GM15510 (cell line): Measurements from ENCODE around the gene RNF7.

ENCODE experiments used
- POLR2A ChIP-seq: IDR thresholded peaks from 3 replicates; pipeline ENCODE4 v1.6.1; 2011; ENCODE audit warnings: borderline replicate concordance; ENCODE audit not compliant: insufficient read length; ENCODE audit errors: extremely low read depth

The RNF7 gene

DNA sequence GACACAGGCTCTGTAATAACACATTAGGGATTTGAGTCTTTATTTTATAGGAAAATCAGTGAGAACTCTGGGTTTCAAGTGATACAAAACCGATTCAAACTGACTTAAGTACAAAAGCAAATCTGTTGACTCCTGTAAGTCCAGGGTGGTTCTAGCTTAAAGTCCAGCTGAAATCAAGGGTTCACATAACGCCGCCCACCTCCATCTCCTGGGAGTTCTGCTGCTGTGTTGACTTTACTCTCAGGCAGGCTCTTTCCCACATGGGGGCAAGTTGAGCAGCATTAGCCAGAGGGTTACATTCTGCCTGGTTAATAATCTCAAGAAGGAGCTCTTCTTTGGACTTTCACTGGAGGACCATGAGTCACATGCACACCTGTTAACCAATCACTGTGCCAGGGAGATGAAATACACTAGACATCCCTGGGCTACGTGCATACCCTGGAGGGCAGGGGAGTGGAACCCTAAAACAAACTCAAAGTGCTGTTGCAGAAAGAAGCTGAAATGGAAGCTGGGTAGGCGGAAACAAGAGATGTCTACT is 9.7 kb upstream of the RNF7 start:
- no peak for TF ChIP-seq POLR2A

DNA sequence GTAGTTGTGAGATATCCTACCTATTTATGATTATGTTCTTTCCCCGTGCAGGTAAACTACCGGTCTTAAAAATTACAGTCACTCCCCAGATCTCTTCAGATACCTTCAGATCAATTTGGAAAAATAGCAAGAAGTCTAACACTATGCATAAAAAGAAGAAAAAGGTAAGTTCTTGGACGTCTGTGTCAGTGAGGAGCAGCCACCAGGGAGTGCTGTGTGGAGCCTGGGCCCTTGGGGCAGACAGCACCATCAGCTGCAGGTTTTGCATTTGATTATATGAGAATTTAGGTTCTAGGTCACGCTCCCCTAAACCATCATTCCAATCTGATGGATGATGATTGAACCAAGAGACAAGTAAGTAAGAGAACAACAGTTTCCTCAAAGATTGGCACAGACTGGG is 8.9 kb upstream of the RNF7 start:
- TF ChIP-seq POLR2A, result no peak

DNA sequence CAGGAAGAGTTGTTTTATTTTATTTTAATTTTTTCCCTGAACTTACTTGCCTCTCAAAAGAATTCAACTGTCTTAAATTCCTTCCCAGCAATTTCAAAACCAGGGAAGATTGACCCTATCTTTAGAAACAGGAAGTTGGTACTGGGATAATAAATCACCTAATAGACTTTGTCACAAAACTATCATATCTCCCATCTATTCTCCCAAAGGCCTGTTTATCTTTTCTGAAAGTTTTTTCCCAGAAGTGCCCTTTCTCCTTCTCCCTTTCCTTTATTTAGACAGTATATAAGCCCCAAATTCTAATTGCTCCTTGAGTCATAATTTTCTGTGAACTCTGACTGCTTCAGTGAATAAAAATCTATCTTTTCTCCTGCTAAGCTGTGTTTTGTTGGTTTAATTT is 2.9 kb upstream of the RNF7 start:
- TF ChIP-seq POLR2A, result no peak

DNA sequence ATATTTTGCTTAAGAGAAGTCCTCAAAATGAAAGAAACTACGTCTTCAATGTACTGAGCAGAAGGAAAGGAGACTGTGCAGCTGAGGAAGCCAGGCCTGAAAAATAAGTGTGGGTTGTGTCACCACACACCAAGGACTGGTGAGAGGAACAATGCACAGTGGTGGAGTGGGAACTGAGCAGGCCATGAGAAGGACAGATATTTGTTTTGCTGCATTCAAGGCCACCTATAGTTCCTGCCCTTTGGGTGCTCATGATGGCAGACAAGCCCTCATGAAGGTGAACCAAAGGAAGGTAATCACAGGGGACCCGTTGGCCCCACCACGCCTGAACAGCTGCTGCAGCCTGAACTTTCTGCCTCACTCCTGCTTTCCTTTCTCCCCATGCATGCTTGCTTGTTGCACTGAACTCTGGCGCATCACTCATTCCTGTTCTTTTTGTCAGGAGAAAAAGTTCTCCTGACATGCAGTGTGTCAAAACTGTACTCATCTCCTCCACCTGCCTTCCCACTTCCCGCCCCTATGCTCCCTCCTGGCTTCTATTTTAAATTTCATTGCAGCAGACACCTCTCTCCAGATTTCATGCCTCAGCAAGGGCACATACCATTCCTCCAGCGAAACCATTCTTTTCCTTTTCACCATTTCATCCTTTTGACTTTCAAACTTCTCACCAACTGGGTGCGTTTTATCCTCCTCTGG is 2.2 kb upstream of the RNF7 start:
- TF ChIP-seq POLR2A, result no peak

DNA sequence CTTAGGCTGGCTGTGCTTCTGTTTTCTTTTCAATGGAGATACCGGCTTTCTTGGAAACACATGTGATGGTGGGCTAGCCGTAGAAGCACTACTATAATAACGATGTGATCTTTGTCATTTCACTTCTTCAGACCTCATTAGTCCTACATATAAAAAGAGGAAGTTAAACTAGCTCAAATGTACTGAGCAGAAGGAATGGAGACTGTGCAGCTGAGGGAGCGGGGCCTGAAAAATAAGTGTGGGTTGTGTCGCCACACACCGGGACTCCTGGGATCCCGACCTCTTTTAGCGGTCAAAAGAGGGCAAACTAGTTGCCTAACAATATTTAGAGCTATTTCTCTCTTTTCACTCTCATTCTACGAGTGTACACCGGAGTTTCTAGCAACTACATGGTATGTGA is 1.0 kb upstream of the RNF7 start:
- TF ChIP-seq POLR2A, result no peak

DNA sequence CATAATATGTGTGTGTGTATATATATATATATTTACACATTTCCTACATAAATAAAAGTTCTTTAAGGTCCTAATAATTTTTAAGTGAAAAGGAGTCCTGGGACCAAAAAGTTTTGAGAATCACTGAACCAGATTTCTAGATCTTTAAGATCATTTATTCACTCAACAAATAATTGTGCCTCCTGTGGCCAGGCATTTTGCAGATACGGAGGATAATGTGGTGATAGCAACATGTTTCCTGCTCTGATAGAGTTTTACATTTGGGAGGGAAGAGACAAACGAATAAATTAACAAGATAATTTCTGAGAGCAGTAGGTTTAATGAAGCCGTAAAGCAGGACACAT is 448 bp upstream of the RNF7 start:
- no peak for TF ChIP-seq POLR2A

DNA sequence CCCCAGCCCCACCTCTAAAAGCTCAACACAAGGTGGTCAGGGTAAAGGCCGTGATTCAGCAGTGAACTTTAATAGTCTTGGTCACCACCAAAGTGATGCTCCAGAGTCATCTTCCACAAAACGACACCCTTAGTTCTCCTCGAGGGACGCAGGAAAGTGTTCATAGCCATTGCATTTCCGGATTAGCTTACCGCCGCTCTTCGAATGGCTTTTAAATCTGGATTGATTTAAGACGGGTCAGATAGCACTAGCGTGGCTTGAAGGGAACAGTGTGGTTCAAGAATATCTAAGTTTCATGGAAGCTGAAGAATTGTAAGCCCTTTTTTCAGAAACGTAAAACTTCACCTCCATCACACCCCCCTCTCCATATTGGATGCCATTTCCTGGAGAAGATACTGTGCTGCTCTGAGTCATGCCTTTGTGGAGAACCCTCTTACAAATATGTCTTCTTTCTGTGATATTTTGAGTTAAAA is 829 bp downstream of the RNF7 start:
- TF ChIP-seq POLR2A, result no peak

DNA sequence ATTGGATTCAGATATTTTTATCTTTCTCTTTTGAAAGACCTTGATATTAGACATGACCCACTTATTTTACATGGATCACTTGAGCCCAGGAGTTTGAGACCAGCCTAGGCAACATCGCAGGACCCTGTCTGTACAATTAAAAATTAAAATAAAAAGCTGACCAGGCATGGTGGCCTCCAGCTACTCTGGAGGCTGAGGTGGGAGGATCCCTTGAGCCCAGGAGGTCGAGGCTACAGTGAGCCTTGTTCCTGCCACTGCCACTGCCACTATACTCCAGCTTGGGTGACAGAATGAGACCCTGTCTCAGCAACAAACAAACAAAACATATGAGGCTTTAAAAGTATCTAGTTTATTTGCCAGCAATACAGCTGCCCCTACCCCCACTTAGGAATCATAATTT is 1.6 kb downstream of the RNF7 start:
- no peak for TF ChIP-seq POLR2A

DNA sequence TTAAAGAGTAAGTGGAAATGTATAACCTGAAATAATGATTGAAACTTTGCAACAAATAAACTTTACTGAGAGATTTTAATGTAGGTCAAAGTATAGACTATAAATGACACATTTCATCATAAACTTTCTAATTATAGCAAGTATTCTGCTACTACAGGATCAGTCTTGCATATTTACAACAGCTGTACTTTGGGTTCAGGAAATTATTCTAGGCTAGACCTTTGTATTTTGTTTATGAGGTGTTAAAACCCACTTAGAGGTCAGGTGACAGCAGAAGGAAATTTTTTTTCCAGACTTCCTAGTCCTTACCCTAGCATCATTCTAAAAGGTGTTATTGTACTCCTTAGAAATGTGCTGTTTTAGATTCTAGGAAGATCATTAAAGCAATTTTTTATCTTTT is 2.3 kb downstream of the RNF7 start:
- no peak for TF ChIP-seq POLR2A

DNA sequence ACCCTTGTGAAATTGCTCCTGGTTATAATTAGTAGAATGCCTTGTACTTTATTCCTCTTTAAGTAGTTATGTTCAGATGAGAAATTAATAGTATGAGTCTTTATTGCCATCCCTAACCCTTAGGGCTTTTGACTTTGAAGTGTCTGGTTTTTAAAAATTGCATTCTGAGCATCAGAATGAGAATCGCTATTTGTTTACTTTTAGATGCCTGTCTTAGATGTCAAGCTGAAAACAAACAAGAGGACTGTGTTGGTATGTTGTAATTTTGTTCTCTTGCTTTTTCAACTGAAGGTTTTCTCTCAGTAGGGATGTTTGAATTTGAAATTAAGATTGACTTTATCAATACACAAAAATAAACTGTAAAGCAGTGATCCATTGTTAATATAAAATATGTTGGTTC is 5.2 kb downstream of the RNF7 start:
- no peak for TF ChIP-seq POLR2A

DNA sequence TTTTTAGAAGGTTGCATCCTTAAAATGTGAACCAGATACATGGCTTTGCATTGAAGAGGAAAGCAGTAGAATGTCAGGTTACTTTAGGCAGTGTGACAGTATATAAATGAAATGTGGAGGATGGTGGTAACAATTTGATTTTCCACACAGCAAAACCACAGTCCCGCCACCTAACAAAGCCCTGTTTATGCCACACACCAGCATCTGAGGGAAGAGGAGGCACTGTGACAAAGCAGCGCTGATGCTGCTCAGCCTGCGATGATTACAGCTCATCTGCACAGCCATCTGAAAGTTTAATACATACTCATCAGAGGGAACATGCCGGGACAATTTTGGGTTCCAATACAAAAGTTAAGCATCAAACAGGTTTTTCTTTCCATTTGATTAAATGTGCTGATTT is 8.9 kb downstream of the RNF7 start:
- TF ChIP-seq POLR2A, result no peak

DNA sequence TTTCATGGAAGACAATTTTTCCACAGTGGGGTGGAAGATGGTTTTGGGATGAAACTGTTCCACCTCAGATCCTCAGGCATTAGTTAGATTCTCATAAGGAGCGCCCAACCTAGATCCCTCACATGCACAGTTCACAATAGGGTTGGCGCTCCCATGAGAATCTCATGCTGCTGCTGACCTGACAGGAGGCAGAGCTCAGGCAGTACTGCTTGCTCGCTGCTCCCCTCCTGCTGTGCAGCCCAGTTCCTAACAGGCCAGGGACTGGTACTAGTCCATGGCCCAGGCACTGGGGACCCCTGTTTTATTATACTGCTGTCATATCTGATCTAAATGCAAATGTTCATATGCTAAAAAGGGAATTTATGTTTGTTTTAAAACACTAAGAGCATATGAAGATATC is 15.3 kb downstream of the RNF7 start:
- TF ChIP-seq POLR2A, result no peak

DNA sequence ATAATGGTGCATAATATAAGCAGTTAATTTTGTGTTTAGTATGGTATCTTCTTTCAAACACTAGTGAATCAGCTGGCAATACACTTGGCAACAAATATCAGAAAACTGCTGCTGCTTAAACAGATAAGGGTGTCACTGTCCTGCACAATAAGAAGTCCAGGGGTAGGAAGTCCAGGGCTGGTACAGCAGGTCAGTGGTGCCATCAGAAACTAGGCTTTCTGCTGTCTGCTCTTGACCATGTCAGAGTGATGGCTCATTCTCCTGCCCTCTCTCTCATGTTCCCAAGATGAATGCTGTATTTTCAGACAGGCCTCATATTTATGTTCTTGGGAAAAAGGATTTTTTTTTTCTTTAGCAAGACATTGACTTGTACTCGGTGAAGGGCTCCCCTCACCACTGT is 15.9 kb downstream of the RNF7 start:
- TF ChIP-seq POLR2A, result no peak

DNA sequence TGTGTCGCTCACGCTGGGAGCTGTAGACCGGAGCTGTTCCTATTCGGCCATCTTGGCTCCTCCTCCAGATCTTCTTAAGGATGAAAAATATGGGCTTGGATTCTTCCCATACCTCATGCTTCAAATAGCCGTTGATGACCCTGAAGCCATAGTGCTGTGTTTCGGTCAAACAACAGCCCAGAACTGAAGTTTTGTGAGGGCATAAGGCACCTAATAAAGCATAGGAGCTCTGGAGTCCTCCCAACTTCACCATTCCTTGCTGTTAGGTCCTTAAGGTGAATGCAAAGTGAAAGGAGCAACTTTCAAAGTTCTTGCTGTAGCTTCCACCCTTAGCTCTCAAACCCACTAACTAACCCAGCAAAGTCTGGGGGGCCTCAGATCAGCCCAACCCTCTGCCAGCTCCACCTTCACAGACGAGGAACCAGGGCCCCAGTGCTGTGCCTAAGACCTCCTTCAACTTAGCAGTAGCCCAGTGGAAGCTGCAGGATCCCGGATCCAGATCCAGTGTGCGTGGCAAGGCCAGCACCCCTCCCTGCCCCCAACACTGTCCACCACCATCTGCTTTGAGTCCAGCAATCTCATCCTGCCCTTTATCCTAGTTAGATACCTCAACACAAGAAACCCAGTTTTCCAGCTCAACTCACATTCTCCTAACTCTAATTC is 25.1 kb downstream of the RNF7 start, which contains the start of gene GRK7:
Gene GRK7 (plus strand): TSS at position 321 of the 663 bp plus-strand sequence. CDS start 14,877 bp downstream, outside the sequence.
- no peak for TF ChIP-seq POLR2A

DNA sequence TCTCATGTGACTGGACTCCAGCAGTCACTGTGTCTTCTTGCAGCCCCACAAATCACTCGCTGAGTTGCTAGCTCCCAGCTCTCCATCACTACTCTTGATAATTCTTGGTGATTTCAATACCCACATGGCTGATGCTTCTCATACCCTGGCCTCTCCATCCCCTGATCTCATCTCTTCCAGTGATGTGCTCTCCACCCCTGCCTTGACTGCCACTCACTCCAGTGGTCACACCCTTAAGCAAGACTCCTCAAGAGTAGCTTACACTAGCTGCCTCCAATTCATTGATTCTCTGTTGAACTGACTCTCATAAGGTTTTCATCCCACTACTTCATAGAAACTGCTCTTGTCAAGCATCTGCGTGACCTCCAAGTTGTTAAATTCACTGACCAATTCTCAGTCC is 25.9 kb downstream of the RNF7 start:
- no peak for TF ChIP-seq POLR2A

DNA sequence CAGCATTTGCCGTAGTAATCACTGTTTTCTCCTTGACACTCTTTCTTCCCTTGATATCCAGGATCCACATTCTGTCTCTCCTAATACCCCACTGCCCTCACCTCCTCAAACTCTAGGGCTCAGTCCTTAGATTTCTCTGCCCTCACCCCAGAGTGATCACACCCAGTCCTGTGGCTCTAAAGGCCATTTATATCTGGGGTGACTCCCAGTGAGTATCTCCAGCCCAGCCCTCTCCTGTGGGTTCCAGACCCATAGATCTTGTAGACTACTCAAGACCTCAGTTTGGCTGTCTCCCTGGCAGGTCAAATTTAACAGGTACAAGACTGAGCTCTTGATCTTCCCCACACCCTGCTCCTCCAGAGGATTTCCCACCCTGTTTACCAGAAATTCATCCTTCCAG is 26.4 kb downstream of the RNF7 start:
- TF ChIP-seq POLR2A, result no peak
